HL-60/S4 treated with retinoic acid at 250 ng/mL for 4 days and 3 days (cell line): Measurements from ENCODE around the gene TBC1D3H.
"Not testable (repeated sequence)": the region's sequence is repeated elsewhere in the genome, so short reads cannot be mapped to it uniquely, and the experiment has no call there.

Experiments used
- in situ Hi-C: fragments of 300-500 bp; cut with MboI; formaldehyde crosslinking; loops from 2 replicates; pipeline ENCODE4 v1.7.0; 2022; ENCODE audit warnings: low sequenced_read_pairs

TBC1D3H gene

GRCh38 chr17:36388385-36389245 lies at the start of gene TBC1D3H:
Gene TBC1D3H, minus strand, starts transcription at chr17:36388435. Its CDS starts 1,540 bp downstream, at chr17:36386895.
- in situ Hi-C loops = not testable (repeated sequence)

GRCh38 chr17:36428891-36429290 lies 40.7 kb upstream of the TBC1D3H start:
- in situ Hi-C loops = not testable (repeated sequence)

- in situ Hi-C loops = not testable (repeated sequence)
Measured at GRCh38 chr17:36415180-36415941, 27.1 kb upstream of the TBC1D3H start.

- in situ Hi-C loops = not testable (repeated sequence)
Measured at GRCh38 chr17:36390943-36391645, 2.9 kb upstream of the TBC1D3H start.

GRCh38 chr17:36375938-36376337 lies 12.3 kb downstream of the TBC1D3H start:
- in situ Hi-C loops = not testable (repeated sequence)

GRCh38 chr17:36362496-36362895 lies 25.7 kb downstream of the TBC1D3H start:
- in situ Hi-C loops = not testable (repeated sequence)
